PC-3 (cell line): ENCODE data around the gene TH.

Experiments used
- CTCF ChIP-seq: fragments of 300-600 bp; sonication (generic); conservative IDR thresholded peaks from 2 replicates; pipeline ENCODE4 v1.5.1; 2017; ENCODE audit warnings: antibody characterized with exemption, low read depth, mild to moderate bottlenecking, low read length
- EZH2 ChIP-seq: fragments of 300-600 bp; sonication (generic); IDR thresholded peaks from one replicate; pipeline ENCODE4 v1.6.1; 2017; ENCODE audit warnings: antibody characterized with exemption, mild to moderate bottlenecking, low read length; ENCODE audit not compliant: unreplicated experiment

DNA sequence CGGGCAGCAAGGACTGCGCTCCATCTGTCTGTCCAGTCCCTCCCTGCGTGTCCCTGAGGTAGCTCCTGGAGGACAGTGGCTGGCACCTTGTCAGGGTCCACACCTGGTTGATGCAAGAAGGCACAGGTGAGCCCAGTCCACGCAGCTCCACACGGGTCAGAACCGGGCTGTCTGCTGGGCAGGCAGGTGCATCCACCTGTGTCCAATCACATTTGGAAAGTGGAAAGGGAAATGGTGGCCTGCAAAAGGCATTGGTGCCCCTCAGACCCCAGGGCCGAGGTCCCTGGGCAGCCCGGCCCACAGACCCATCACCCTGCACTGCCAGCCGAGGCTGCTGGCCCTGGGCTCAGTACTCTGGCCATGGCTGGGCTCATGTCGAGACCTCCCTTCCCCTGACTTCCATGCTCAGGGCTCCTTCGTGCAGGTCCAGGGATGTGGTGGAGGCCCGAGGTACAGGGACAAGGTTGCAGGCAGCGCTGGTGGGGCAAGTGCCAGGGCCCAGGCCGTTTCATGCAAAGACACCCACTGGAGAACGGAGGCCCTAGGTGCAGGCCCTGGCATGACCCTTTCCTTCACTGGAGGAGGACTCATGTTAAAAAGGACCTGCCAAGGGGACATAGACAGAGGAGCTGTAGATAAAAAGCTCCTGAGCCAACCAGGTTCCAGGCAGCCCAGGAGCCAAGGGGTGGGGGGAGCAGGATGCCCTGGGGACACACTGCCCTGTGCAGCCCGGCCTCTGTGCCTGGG is 38.9 kb upstream of the TH start:
- no peak for TF ChIP-seq CTCF
- no peak for TF ChIP-seq EZH2
